PC-3 (cell line): ENCODE measurements around the gene HSPB8. TPM values are rescaled to one million over a fixed set of nuclear protein-coding genes. Genes with fewer than 3 reads are reported as not detected.
A peak's percentile ranks its signal among the peaks of the same experiment; 100 is the strongest.

ENCODE experiments used
- ATAC-seq: fragments of 200-7000 bp; cut with Tn5 transposase; 2 replicates; pipeline ENCODE4 v1.9.1; 2020; ENCODE audit warnings: mild to moderate bottlenecking, moderate library complexity
- BruUV-seq: library from RNA; stranded (reverse); fragments of 400-500 nt; replicated peaks from 2 replicates; lab custom pipeline; 2021; lab: Mats Ljungman, UMichigan
- CTCF ChIA-PET: fragments of 300-600 bp; sonication (Branson Sonifier 250); formaldehyde crosslinking; loops from one replicate; lab custom pipeline; 2022; ENCODE audit warnings: antibody characterized with exemption; lab: Charles Lee
- POLR2A ChIA-PET: fragments of 300-600 bp; sonication (Branson Sonifier 250); formaldehyde crosslinking; loops from one replicate; lab custom pipeline; 2022; ENCODE audit warnings: antibody characterized with exemption; ENCODE audit not compliant: unreplicated experiment; lab: Charles Lee
- DNase-seq: peaks from one replicate; pipeline ENCODE4 v3.0.0-alpha.2; 2015
- H2AFZ ChIP-seq: fragments of 300-600 bp; sonication (generic); 2 replicates; pipeline ENCODE4 v1.6.0; 2016; ENCODE audit warnings: antibody characterized with exemption, low read length
- H3F3A ChIP-seq: fragments of 300-600 bp; sonication (generic); one replicate; pipeline ENCODE4 v1.6.0; 2017; ENCODE audit warnings: antibody characterized with exemption, low read length, control low read depth, mild to moderate bottlenecking; ENCODE audit not compliant: unreplicated experiment
- H3K27ac ChIP-seq: fragments of 300-600 bp; sonication (generic); 2 replicates; pipeline ENCODE4 v1.5.1; 2016; ENCODE audit warnings: mild to moderate bottlenecking, low read length
- H3K27me3 ChIP-seq: fragments of 300-600 bp; sonication (generic); 2 replicates; pipeline ENCODE4 v1.6.1; 2016; ENCODE audit warnings: low read length, mixed read lengths
- H3K36me3 ChIP-seq: fragments of 300-600 bp; sonication (generic); 2 replicates; pipeline ENCODE4 v1.6.1; 2016; ENCODE audit warnings: low read depth, mixed run types, low read length, mixed read lengths
- H3K4me1 ChIP-seq: fragments of 300-600 bp; sonication (generic); 2 replicates; pipeline ENCODE4 v1.5.1; 2016; ENCODE audit warnings: low read length; ENCODE audit not compliant: insufficient read depth
- H3K4me2 ChIP-seq: fragments of 300-600 bp; sonication (generic); 2 replicates; pipeline ENCODE4 v1.6.0; 2016; ENCODE audit warnings: low read length
- H3K4me3 ChIP-seq: fragments of 300-600 bp; sonication (generic); 2 replicates; pipeline ENCODE4 v1.5.1; 2016; ENCODE audit warnings: mild to moderate bottlenecking, low read length, mixed read lengths
- H3K79me2 ChIP-seq: fragments of 300-600 bp; sonication (generic); 2 replicates; pipeline ENCODE4 v1.6.1; 2017; ENCODE audit warnings: low read length, mixed read lengths
- H3K9ac ChIP-seq: fragments of 300-600 bp; sonication (generic); 2 replicates; pipeline ENCODE4 v1.6.0; 2016; ENCODE audit warnings: mild to moderate bottlenecking, low read length
- H3K9me2 ChIP-seq: fragments of 300-600 bp; sonication (generic); replicated peaks from 2 replicates; pipeline ENCODE4 v1.6.1; 2016; ENCODE audit warnings: mixed run types, low read length, mixed read lengths
- H3K9me3 ChIP-seq: fragments of 300-600 bp; sonication (generic); 2 replicates; pipeline ENCODE4 v1.6.1; 2016; ENCODE audit warnings: low read length, mixed read lengths
- H4K20me1 ChIP-seq: fragments of 300-600 bp; sonication (generic); 2 replicates; pipeline ENCODE4 v1.6.1; 2016; ENCODE audit warnings: low read length, mixed read lengths
- CTCF ChIP-seq: fragments of 300-600 bp; sonication (generic); conservative IDR thresholded peaks from 2 replicates; pipeline ENCODE4 v1.5.1; 2017; ENCODE audit warnings: antibody characterized with exemption, low read depth, mild to moderate bottlenecking, low read length
- EZH2 ChIP-seq: fragments of 300-600 bp; sonication (generic); IDR thresholded peaks from one replicate; pipeline ENCODE4 v1.6.1; 2017; ENCODE audit warnings: antibody characterized with exemption, mild to moderate bottlenecking, low read length; ENCODE audit not compliant: unreplicated experiment
- EZH2phosphoT487 ChIP-seq: fragments of 300-600 bp; sonication (generic); IDR thresholded peaks from 2 replicates; pipeline ENCODE4 v1.6.1; 2018; ENCODE audit warnings: mild to moderate bottlenecking, antibody characterized with exemption, low read length, borderline replicate concordance
- intact Hi-C: fragments of 100-400 bp; cut with micrococcal nuclease; formaldehyde crosslinking; loops from 2 replicates; pipeline ENCODE4 v1.9.0; 2023
- total RNA-seq: library from RNA; depleted of rRNA; stranded (reverse); fragments of >200 nt; gene quantifications from 2 replicates; pipeline ENCODE4 v1.2.3, GENCODE V29; 2014

Gene HSPB8
- total RNA-seq, 1 experiment from 2014 or later = 11.4 TPM

GRCh38 chr12:119229205-119229604 is 50.5 kb downstream of the HSPB8 start:
- Histone ChIP-seq H4K20me1 (no peaks in the 10 kb centered on the region), H3K4me2 (no peak overlapping the region), H3K27me3 (peaks cover 17% of the 10 kb centered on the region; the same call in 1 of the 2 replicates), H3K9ac (no peak overlapping the region), H3K36me3 (no peaks in the 10 kb centered on the region), H3K27ac (no peak overlapping the region), H3K4me1 (no peaks in the 10 kb centered on the region), H3K79me2 (no peaks in the 10 kb centered on the region), H3K9me2 (no peaks in the 10 kb centered on the region), H3F3A (no peaks in the 10 kb centered on the region), H3K9me3 (no peaks in the 10 kb centered on the region), H2AFZ (no peak overlapping the region), H3K4me3 (no peak overlapping the region)
- ATAC-seq (no peak), DNase-seq (no peak)
- BruUV-seq = no TSS peak
- intact Hi-C loops = no loop called here
- TF ChIP-seq EZH2 (no peak), EZH2phosphoT487 (no peak), CTCF (no peak)
- POLR2A ChIA-PET = no interaction called here
- CTCF ChIA-PET = no interaction called here

GRCh38 chr12:119229837-119230236 is 51.1 kb downstream of the HSPB8 start:
- H2AFZ ChIP-seq = no peak overlapping the region
- no peaks in the 10 kb centered on the region for H3K9me3 ChIP-seq
- no peak overlapping the region for H3K9ac ChIP-seq
- TF ChIP-seq EZH2phosphoT487 = no peak
- TF ChIP-seq EZH2 = no peak
- no peak for TF ChIP-seq CTCF
- no peaks in the 10 kb centered on the region for H3K79me2 ChIP-seq
- H3K27me3 ChIP-seq = peaks cover 17% of the 10 kb centered on the region; the same call in 1 of the 2 replicates
- no peak overlapping the region for H3K4me3 ChIP-seq
- H3K27ac ChIP-seq = no peak overlapping the region
- no peaks in the 10 kb centered on the region for H3F3A ChIP-seq
- no peaks in the 10 kb centered on the region for H4K20me1 ChIP-seq
- no peaks in the 10 kb centered on the region for H3K9me2 ChIP-seq
- ChIA-PET POLR2A (no interaction called here), CTCF (no interaction called here)
- no peaks in the 10 kb centered on the region for H3K4me1 ChIP-seq
- H3K36me3 ChIP-seq = no peaks in the 10 kb centered on the region
- H3K4me2 ChIP-seq = no peak overlapping the region
- intact Hi-C loops = no loop called here
- BruUV-seq = no TSS peak
- DNase-seq (peak; percentile 49), ATAC-seq (no peak)

GRCh38 chr12:119230807-119231206 is 52.1 kb downstream of the HSPB8 start:
- Histone ChIP-seq H3K4me3 (no peak overlapping the region), H3K79me2 (no peaks in the 10 kb centered on the region), H3K9me2 (no peaks in the 10 kb centered on the region), H3K9ac (no peak overlapping the region), H3K36me3 (no peaks in the 10 kb centered on the region), H3K27ac (no peak overlapping the region), H4K20me1 (no peaks in the 10 kb centered on the region), H2AFZ (no peak overlapping the region), H3K4me2 (no peak overlapping the region), H3K9me3 (no peaks in the 10 kb centered on the region), H3F3A (no peaks in the 10 kb centered on the region), H3K27me3 (peaks cover 17% of the 10 kb centered on the region; the same call in 1 of the 2 replicates), H3K4me1 (no peaks in the 10 kb centered on the region)
- CTCF ChIA-PET = no interaction called here
- BruUV-seq = no TSS peak
- intact Hi-C loops = no loop called here
- no peak for DNase-seq
- POLR2A ChIA-PET = no interaction called here
- ATAC-seq = no peak
- TF ChIP-seq EZH2 = no peak
- TF ChIP-seq CTCF = no peak
- TF ChIP-seq EZH2phosphoT487 = no peak
